ENCODE measurements around the gene RSRC1. TPM values are rescaled to one million over a fixed set of nuclear protein-coding genes. Genes with fewer than 3 reads are reported as not detected.
A peak's percentile ranks its signal among the peaks of the same experiment; 100 is the strongest.

Gene RSRC1
- polyA plus RNA-seq, 2 donors, result 10.9 to 12.3 TPM

- H3K9me3 ChIP-seq (ENCODE audit: control insufficient read depth in 2 of 2, insufficient read depth in 1 of 2, low read depth in 1 of 2, low read length in 1 of 2), result no peaks in the 10 kb centered on the region
- no peak overlapping the region for H3K27ac ChIP-seq (ENCODE audit: low read depth in 2 of 2, low read length in 1 of 2)
- no peaks in the 10 kb centered on the region for H3K27me3 ChIP-seq (ENCODE audit: control insufficient read depth in 1 of 2, insufficient read depth in 2 of 2, low read length in 2 of 2)
- H3K4me1 ChIP-seq (ENCODE audit: control insufficient read depth in 2 of 2, insufficient read depth in 2 of 2, low read length in 1 of 2), result no peaks in the 10 kb centered on the region
- H3K36me3 ChIP-seq (ENCODE audit: control insufficient read depth in 2 of 2, insufficient read depth in 2 of 2, low read length in 1 of 2), result no peaks in the 10 kb centered on the region
- H3K4me3 ChIP-seq (ENCODE audit: low read depth in 1 of 2, low read length in 2 of 2), result no peak overlapping the region
- 87 to 96% methylated on average over 3 of the region's 3 CpGs for WGBS, 2 donors
Measured at GRCh38 chr3:158247288-158247687, 137.4 kb downstream of the RSRC1 start.

GRCh38 chr3:158248261-158248660 lies 138.4 kb downstream of the RSRC1 start:
- Histone ChIP-seq H3K27me3 (ENCODE audit: control insufficient read depth in 1 of 2, insufficient read depth in 2 of 2, low read length in 2 of 2) (no peaks in the 10 kb centered on the region), H3K36me3 (ENCODE audit: control insufficient read depth in 2 of 2, insufficient read depth in 2 of 2, low read length in 1 of 2) (no peaks in the 10 kb centered on the region), H3K27ac (ENCODE audit: low read depth in 2 of 2, low read length in 1 of 2) (no peak overlapping the region), H3K4me3 (ENCODE audit: low read depth in 1 of 2, low read length in 2 of 2) (no peak overlapping the region), H3K9me3 (ENCODE audit: control insufficient read depth in 2 of 2, insufficient read depth in 1 of 2, low read depth in 1 of 2, low read length in 1 of 2) (no peaks in the 10 kb centered on the region), H3K4me1 (ENCODE audit: control insufficient read depth in 2 of 2, insufficient read depth in 2 of 2, low read length in 1 of 2) (no peaks in the 10 kb centered on the region)

- Histone ChIP-seq H3K27ac (ENCODE audit: low read depth in 2 of 2, low read length in 1 of 2) (no peak overlapping the region), H3K27me3 (ENCODE audit: control insufficient read depth in 1 of 2, insufficient read depth in 2 of 2, low read length in 2 of 2) (no peaks in the 10 kb centered on the region), H3K4me3 (ENCODE audit: low read depth in 1 of 2, low read length in 2 of 2) (no peak overlapping the region), H3K36me3 (ENCODE audit: control insufficient read depth in 2 of 2, insufficient read depth in 2 of 2, low read length in 1 of 2) (no peaks in the 10 kb centered on the region), H3K9me3 (ENCODE audit: control insufficient read depth in 2 of 2, insufficient read depth in 1 of 2, low read depth in 1 of 2, low read length in 1 of 2) (no peaks in the 10 kb centered on the region), H3K4me1 (ENCODE audit: control insufficient read depth in 2 of 2, insufficient read depth in 2 of 2, low read length in 1 of 2) (no peaks in the 10 kb centered on the region)
- WGBS, 2 donors, result 89 to 91% methylated on average over 2 of the region's 2 CpGs
Measured at GRCh38 chr3:158249183-158249582, 139.3 kb downstream of the RSRC1 start.

GRCh38 chr3:158258619-158259018 lies 148.7 kb downstream of the RSRC1 start:
- WGBS, 2 donors, result 80 to 88% methylated on average over 3 of the region's 3 CpGs

GRCh38 chr3:158260392-158260791 lies 150.5 kb downstream of the RSRC1 start:
- Histone ChIP-seq H3K27me3 (ENCODE audit: control insufficient read depth in 1 of 2, insufficient read depth in 2 of 2, low read length in 2 of 2) (no peaks in the 10 kb centered on the region), H3K4me1 (ENCODE audit: control insufficient read depth in 2 of 2, insufficient read depth in 2 of 2, low read length in 1 of 2) (no peaks in the 10 kb centered on the region), H3K27ac (ENCODE audit: low read depth in 2 of 2, low read length in 1 of 2) (no peak overlapping the region), H3K4me3 (ENCODE audit: low read depth in 1 of 2, low read length in 2 of 2) (no peak overlapping the region), H3K9me3 (ENCODE audit: control insufficient read depth in 2 of 2, insufficient read depth in 1 of 2, low read depth in 1 of 2, low read length in 1 of 2) (peaks cover 0 to 3% of the 10 kb centered on the region in 2 donors), H3K36me3 (ENCODE audit: control insufficient read depth in 2 of 2, insufficient read depth in 2 of 2, low read length in 1 of 2) (peaks cover 0 to 4% of the 10 kb centered on the region in 2 donors)
- WGBS, 2 donors, result 94 to 96% methylated on average over 4 of the region's 4 CpGs

More at GRCh38 chr3:158258619-158259018, 148.7 kb downstream of the RSRC1 start:
- Histone ChIP-seq H3K4me3 (ENCODE audit: low read depth in 1 of 2, low read length in 2 of 2) (no peak overlapping the region), H3K27me3 (ENCODE audit: control insufficient read depth in 1 of 2, insufficient read depth in 2 of 2, low read length in 2 of 2) (no peaks in the 10 kb centered on the region), H3K36me3 (ENCODE audit: control insufficient read depth in 2 of 2, insufficient read depth in 2 of 2, low read length in 1 of 2) (peaks cover 0 to 4% of the 10 kb centered on the region in 2 donors), H3K4me1 (ENCODE audit: control insufficient read depth in 2 of 2, insufficient read depth in 2 of 2, low read length in 1 of 2) (no peaks in the 10 kb centered on the region), H3K27ac (ENCODE audit: low read depth in 2 of 2, low read length in 1 of 2) (no peak overlapping the region), H3K9me3 (ENCODE audit: control insufficient read depth in 2 of 2, insufficient read depth in 1 of 2, low read depth in 1 of 2, low read length in 1 of 2) (peaks cover 0 to 3% of the 10 kb centered on the region in 2 donors)

- H3K4me1 ChIP-seq (ENCODE audit: control insufficient read depth in 2 of 2, insufficient read depth in 2 of 2, low read length in 1 of 2), result no peaks in the 10 kb centered on the region
- no peak overlapping the region for H3K4me3 ChIP-seq (ENCODE audit: low read depth in 1 of 2, low read length in 2 of 2)
- H3K36me3 ChIP-seq (ENCODE audit: control insufficient read depth in 2 of 2, insufficient read depth in 2 of 2, low read length in 1 of 2), result peaks cover 0 to 4% of the 10 kb centered on the region in 2 donors
- H3K27me3 ChIP-seq (ENCODE audit: control insufficient read depth in 1 of 2, insufficient read depth in 2 of 2, low read length in 2 of 2), result no peaks in the 10 kb centered on the region
- 88 to 100% methylated on average over 4 of the region's 4 CpGs for WGBS, 2 donors
- H3K27ac ChIP-seq (ENCODE audit: low read depth in 2 of 2, low read length in 1 of 2), result no peak overlapping the region
- H3K9me3 ChIP-seq (ENCODE audit: control insufficient read depth in 2 of 2, insufficient read depth in 1 of 2, low read depth in 1 of 2, low read length in 1 of 2), result peaks cover 0 to 3% of the 10 kb centered on the region in 2 donors
Measured at GRCh38 chr3:158261371-158261991, 151.6 kb downstream of the RSRC1 start.

- Histone ChIP-seq H3K27ac (ENCODE audit: low read depth in 2 of 2, low read length in 1 of 2) (no peak overlapping the region), H3K27me3 (ENCODE audit: control insufficient read depth in 1 of 2, insufficient read depth in 2 of 2, low read length in 2 of 2) (no peaks in the 10 kb centered on the region), H3K4me1 (ENCODE audit: control insufficient read depth in 2 of 2, insufficient read depth in 2 of 2, low read length in 1 of 2) (no peaks in the 10 kb centered on the region), H3K9me3 (ENCODE audit: control insufficient read depth in 2 of 2, insufficient read depth in 1 of 2, low read depth in 1 of 2, low read length in 1 of 2) (peaks cover 4% of the 10 kb centered on the region in 2 donors), H3K36me3 (ENCODE audit: control insufficient read depth in 2 of 2, insufficient read depth in 2 of 2, low read length in 1 of 2) (no peaks in the 10 kb centered on the region), H3K4me3 (ENCODE audit: low read depth in 1 of 2, low read length in 2 of 2) (no peak overlapping the region)
Measured at GRCh38 chr3:158264894-158265293, 155.0 kb downstream of the RSRC1 start.

- peaks cover 4% of the 10 kb centered on the region in 2 donors for H3K9me3 ChIP-seq (ENCODE audit: control insufficient read depth in 2 of 2, insufficient read depth in 1 of 2, low read depth in 1 of 2, low read length in 1 of 2)
- no peaks in the 10 kb centered on the region for H3K36me3 ChIP-seq (ENCODE audit: control insufficient read depth in 2 of 2, insufficient read depth in 2 of 2, low read length in 1 of 2)
- 95 to 96% methylated on average over 1 of the region's 1 CpG for WGBS, 2 donors
- no peaks in the 10 kb centered on the region for H3K4me1 ChIP-seq (ENCODE audit: control insufficient read depth in 2 of 2, insufficient read depth in 2 of 2, low read length in 1 of 2)
- H3K4me3 ChIP-seq (ENCODE audit: low read depth in 1 of 2, low read length in 2 of 2), result no peak overlapping the region
- no peaks in the 10 kb centered on the region for H3K27me3 ChIP-seq (ENCODE audit: control insufficient read depth in 1 of 2, insufficient read depth in 2 of 2, low read length in 2 of 2)
- no peak overlapping the region for H3K27ac ChIP-seq (ENCODE audit: low read depth in 2 of 2, low read length in 1 of 2)
Measured at GRCh38 chr3:158267015-158267414, 157.1 kb downstream of the RSRC1 start.

- Histone ChIP-seq H3K36me3 (ENCODE audit: control insufficient read depth in 2 of 2, insufficient read depth in 2 of 2, low read length in 1 of 2) (no peaks in the 10 kb centered on the region), H3K4me1 (ENCODE audit: control insufficient read depth in 2 of 2, insufficient read depth in 2 of 2, low read length in 1 of 2) (no peaks in the 10 kb centered on the region), H3K4me3 (ENCODE audit: low read depth in 1 of 2, low read length in 2 of 2) (no peak overlapping the region), H3K9me3 (ENCODE audit: control insufficient read depth in 2 of 2, insufficient read depth in 1 of 2, low read depth in 1 of 2, low read length in 1 of 2) (peaks cover 4% of the 10 kb centered on the region in 2 donors), H3K27ac (ENCODE audit: low read depth in 2 of 2, low read length in 1 of 2) (peak overlapping the region; percentile 12 to 84), H3K27me3 (ENCODE audit: control insufficient read depth in 1 of 2, insufficient read depth in 2 of 2, low read length in 2 of 2) (no peaks in the 10 kb centered on the region)
- 64 to 70% methylated on average over 4 of the region's 4 CpGs for WGBS, 2 donors
Measured at GRCh38 chr3:158269942-158270341, 160.1 kb downstream of the RSRC1 start.

- Histone ChIP-seq H3K36me3 (ENCODE audit: control insufficient read depth in 2 of 2, insufficient read depth in 2 of 2, low read length in 1 of 2) (no peaks in the 10 kb centered on the region), H3K4me3 (ENCODE audit: low read depth in 1 of 2, low read length in 2 of 2) (no peak overlapping the region), H3K27ac (ENCODE audit: low read depth in 2 of 2, low read length in 1 of 2) (no peak overlapping the region), H3K9me3 (ENCODE audit: control insufficient read depth in 2 of 2, insufficient read depth in 1 of 2, low read depth in 1 of 2, low read length in 1 of 2) (no peaks in the 10 kb centered on the region), H3K4me1 (ENCODE audit: control insufficient read depth in 2 of 2, insufficient read depth in 2 of 2, low read length in 1 of 2) (no peaks in the 10 kb centered on the region), H3K27me3 (ENCODE audit: control insufficient read depth in 1 of 2, insufficient read depth in 2 of 2, low read length in 2 of 2) (no peaks in the 10 kb centered on the region)
- 59 to 71% methylated on average over 6 of the region's 6 CpGs for WGBS, 2 donors
Measured at GRCh38 chr3:158272081-158272480, 162.2 kb downstream of the RSRC1 start.

Data from esophagus (tissue), 2 donors.